GM21390 (cell line): ENCODE results near the gene LYRM7.
A peak's percentile ranks its signal among the peaks of the same experiment; 100 is the strongest.
"Not testable (repeated sequence)": the region's sequence is repeated elsewhere in the genome, so short reads cannot be mapped to it uniquely, and the experiment has no call there.

Experiments
- ATAC-seq: cut with Tn5 transposase; IDR thresholded peaks from one replicate; pipeline ENCODE4 v1.9.1; 2021; ENCODE audit not compliant: unreplicated experiment

Gene LYRM7

DNA sequence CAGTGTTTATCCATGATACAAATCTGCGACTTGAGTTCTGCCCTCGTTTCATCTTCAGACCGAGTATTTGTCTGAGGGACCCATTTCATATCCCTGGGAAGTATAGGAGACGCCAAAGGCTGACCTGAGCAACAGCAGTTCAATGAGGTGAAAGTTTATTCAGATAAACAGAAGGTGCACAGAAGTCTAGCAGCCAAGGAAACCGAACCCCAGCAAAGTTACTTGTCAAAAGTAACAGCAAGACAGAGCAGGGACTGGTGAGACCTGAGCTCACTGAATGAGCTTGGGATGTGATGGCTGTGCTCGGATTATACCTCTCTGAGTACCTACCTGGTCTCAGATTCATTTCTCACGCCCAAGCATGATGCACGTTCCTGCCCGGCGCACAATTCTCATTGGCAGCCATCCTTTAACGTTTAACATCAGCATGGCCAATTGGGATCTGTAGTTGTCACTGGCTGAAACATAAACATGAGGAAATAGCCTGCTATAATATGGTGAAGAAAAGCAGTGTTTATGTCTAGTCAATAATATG, 599 bp downstream of the LYRM7 start:
- ATAC-seq = no peak

DNA sequence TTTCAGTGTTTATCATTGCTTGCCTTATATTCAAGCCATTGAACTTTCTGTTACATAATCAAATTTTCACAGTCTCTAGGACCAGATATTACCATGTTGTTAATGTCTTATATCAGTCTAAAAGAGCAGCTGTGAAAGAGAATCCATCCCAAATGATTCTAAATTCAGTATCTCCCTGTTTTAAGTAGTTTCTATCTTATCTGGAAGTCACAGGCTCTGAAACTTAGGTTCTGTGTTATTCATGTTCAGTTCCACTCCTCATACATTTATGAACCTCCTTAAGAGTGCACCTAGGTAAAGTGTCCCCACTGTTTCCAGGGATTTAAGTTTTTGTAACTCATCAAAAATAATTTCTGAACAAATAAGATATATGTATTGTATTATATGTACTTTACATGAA, 9.7 kb downstream of the LYRM7 start:
- no peak for ATAC-seq

DNA sequence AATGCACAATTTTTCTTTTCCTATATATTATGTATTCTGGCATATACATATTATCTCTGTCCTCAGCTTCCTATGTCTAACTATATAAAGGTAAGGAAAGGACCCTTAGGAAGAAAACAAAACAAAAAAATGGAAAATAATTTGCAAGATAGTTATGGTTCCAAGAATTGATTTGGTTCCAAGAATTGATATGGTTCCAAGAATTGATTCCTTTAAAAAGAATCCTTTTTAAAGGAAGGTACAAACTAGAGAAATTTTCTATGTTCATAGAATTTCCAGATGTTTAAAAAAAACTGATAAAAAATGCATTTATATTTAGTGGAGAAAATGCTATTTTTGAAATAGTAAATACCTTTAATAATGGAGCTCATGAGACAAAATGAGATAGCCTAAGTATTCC, 12.1 kb downstream of the LYRM7 start:
- ATAC-seq = no peak

DNA sequence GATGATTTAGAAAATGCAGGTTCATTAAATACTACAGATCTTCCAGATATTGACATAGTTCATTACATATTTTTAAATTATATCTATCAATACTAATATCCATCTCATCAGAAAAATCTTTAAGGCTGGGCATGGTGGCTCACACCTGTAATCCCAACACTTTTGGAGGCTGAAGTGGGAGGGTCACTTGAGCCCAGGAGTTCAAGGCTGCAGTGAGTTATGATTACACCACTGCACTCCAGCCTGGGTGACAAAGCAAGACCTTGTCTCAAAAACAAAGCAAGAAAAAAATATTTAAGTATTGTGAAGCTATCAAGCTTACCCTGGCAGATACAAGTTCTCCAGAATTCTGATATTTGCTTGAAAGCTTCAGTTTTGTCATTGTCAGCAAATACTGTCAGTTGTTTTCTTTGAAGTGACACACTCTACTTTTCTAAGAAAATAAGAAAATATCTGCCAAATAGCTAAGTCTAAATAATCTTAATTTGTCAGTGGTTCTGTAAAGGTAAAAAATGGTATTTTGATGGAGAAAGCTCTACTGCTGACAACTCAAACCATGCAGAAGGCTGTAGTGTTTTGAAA, 14.9 kb downstream of the LYRM7 start:
- no peak for ATAC-seq

DNA sequence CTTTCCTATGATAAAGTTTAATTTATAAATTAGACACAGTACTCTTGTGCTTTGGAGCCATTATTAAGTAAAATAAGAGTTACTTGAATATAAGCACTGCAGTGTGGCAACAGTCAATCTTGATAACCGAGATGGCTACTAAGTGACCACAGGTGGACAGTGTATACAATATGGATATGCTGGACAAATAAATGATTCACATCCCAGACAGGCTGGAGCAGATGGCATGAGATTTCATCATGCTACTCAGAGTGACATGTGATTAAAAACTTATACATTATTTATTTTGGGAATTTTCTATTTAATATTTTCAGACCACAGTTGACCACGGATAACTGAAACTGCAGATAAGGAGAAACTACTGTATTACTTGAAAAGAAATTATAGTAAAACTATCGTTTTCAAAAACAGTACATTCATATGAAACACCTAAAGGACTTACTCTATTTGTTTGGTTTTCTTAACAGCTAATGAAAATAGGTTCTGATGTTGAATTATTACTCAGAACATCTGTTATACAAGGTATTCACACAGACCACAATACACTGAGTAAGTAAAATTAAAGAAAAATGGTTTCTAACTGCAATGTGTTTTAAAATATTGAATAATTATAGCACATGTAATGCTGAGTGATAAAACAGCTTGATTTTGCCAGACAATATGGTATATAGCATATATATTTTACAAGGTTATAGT, 16.0 kb downstream of the LYRM7 start:
- ATAC-seq = no peak

DNA sequence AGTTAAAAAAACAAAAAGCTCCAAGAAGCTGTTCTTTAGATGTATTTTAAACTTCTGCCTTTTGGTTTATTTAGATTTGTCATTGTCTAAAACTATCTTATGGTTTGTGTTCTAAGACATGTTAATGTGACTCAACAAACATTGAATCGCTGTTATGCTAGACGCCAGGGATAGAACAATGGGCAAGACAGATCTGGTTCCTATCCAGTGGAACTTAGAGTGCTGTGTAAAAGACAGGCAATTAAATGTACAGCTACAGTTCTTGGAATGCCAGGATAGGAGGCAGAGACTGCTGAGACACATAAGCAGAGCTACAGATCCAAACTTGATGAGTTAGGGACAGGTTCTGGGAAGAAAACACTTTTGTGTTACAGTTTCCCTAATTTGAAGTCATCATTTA, 22.4 kb downstream of the LYRM7 start:
- no peak for ATAC-seq

DNA sequence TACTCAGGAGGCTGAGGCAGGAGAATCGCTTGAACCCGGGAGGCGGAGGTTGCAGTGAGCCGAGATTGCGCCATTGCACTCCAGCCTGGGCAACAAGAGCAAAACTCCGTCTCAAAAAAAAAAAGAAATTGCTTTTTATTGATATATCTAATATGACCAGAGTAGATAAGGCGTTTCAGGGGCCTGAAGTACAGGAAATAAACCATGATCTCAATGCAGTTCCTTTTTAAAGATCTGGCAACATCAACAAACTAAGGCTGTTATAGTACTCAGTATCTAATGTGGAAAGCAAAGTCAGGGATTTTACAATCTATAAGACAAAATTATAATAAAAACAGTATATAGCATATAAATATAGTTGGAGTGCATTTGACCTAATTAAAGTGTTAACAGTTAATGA, 23.2 kb downstream of the LYRM7 start:
- not testable (repeated sequence) for ATAC-seq

DNA sequence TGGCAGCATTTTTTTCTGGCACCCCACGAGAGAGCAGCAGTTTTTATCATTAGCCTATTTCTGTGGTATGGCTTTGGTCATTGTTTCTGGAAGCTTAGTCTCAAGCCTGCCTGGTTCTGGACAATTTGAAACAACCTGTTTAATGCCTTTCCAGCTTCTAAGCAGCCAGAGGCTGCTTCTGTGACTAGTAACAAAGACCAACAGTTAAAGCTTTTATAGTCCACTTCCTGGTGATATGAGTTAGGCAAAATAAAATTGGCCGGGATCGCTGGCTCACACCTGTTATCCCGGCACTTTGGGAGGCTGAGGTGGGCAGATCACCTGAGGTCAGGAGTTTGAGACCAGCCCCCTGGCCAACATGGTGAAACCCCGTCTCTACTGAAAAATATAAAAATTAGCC, 24.0 kb downstream of the LYRM7 start:
- ATAC-seq = no peak

DNA sequence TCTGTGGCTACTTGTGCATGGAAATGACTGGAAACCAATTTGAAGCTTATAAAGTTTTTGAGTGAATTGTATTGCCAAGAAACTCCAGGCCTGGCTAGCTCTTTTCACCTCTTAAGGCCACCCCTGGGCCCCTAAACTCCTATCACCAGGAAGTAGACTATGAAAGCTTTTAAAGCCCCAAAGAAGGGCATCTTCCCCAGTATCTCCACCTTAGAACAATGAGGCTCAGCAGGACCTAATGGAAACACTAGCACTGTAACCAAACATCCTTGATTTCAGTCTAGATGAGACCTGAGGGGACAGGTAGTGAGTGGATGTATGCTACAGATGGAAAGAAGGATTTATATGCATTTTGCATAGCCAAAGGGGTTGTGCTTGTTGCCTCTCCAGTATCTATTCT, 25.0 kb downstream of the LYRM7 start:
- ATAC-seq = no peak

DNA sequence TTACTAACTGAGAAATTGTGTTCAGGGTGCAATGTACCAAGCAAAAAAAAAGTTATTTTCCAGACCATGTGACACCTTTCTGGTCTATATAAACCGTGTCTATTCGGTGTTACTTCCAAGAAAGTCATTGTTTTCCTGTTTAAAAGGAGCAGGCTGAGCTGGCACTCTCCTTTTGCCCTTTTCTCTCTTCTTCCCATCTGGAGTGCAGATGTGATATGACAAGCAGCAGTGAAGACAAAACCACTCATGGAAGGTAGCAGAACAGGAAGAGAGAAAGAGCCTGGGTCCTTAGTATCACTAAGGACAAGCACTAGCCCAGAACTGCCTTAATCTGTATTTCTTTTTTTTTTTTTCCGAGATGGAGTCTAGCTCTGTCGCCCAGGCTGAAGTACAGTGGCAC, 25.6 kb downstream of the LYRM7 start:
- ATAC-seq = no peak

DNA sequence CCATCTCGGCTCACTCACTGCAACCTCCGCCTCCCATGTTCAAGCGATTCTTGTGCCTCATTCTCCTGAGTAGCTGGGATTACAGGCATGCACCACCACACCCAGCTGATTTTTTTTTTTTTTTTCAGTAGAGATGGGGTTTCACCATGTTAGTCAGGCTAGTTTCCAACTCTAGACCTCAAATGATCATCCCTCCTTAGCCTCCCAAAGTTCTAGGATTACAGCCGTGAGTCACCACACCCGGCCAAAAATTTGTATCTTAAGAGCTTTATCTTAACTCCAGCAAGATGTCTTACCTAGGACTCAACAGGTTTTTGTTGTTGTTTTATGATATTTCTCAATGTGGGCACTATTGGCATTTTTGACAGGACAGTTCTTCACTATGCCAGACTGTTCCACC, 27.9 kb downstream of the LYRM7 start:
- ATAC-seq = no peak

DNA sequence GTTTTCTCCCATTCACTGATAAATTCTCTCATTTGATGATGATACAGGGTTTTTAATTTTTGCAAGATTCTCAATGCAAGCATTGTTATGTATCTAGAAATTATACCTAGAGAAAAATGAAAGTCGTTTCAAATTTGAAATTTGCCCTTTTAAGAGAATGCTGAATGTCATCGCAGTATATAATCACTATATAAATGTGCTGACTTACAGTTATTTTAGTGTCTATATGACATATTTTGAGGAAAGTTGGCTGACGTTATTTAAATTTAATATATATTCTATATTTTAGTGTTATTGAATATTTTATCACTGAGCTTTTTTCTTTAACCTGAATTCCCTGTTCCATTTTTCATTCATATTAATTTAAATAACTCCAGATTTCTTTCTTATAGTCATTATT, 29.8 kb downstream of the LYRM7 start:
- no peak for ATAC-seq

DNA sequence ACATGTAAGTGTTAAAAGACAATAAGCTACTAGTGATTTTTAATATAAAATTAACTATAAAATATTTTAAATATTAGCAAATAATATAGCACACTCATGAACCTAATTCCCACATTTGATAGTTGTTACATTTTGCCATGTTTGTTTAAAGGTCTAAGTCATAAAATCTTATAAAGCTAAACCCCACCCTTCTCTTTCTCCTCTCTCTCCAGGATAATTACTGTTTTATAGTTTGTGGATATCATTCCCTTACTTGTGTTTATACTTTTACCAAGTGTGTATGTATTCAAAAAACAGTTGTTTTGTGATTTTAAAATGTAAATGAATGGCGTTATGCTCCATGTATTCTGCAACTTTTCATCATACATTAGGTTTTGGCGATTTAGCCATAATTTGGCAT, 34.2 kb downstream of the LYRM7 start:
- no peak for ATAC-seq

DNA sequence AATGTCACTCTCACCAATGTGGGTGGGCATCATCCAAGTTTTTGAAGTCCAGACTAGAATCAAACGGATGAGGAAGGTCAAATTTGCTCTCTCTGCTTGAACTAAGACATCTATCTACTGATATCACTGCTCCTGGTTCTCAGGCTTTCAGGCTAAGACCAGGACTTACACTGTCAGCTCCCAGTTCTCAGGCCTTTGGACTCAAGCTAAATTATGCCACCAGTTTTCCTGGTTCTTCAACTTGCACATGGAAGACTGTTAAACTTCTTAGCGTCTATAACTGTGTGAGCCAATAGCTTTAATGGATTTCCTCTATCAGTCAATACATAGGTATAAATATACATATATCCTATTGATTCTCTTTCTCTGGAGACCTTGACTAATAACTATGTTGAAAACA, 35.3 kb downstream of the LYRM7 start:
- no peak for ATAC-seq

DNA sequence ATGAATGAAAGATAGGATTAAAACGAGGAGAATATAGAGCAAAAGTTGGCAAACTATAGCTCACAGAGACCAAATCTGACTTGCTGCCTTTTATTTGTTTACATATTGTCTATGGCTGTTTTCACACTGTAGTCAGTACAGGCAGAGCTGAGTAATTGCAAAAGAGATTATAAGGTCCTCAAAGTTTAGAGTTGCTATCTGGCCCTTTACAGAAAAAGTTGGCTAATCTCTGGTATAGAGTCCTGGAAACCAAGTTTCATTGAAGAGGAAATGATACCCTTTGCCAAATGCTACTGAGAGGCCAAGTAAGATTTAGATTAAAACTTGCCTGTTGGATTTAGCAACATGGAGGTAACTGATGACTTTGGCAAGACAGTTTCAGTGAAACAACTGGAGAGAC, 36.0 kb downstream of the LYRM7 start:
- ATAC-seq = no peak

DNA sequence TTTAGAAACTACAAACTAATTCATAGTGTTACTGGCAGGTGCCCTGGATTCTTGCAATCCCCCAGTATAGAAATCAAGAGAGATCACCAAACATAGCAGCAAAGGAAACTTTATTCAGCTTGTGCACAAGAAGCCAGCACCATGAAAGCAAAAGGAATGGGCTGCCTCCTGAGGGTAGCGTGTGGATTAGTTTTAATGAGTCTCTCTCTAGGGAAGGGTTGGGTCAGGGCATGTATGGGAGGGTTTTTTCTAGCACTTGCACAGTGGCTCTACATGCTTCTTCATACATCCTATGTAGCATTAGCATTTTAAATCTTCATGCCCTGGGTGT, 38.4 kb downstream of the LYRM7 start:
- ATAC-seq = no peak

DNA sequence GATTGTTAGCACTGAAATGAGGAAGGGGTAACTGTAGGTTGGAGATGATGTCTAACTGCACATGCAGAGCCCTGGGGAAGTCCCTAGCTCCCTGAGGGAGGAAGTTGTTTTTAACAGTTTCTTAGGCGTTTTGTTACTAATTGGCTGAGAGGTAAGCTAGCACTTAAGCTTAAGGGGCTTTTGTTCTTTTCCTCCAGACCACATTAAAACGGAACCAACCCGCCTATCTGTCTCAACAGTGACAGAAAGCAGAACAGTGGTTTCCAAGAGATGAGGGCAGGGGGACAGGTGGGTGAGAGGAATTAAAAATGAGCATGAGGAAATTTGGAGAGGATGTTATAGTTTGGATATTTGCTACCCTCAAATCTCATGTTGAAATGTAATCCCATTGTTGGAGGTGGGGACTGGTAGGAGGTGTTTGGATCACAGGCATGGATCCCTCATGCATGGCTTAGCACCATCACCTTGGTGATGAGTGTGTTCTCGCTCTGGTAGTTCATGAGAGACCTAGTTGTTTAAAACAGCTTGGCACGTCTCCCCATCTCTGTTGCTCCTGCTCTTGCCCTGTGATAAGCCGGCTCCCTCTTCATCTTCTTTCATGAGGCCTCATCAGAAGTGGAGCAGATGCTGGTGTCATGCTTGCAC, 38.9 kb downstream of the LYRM7 start:
- ATAC-seq = peak; percentile 83

DNA sequence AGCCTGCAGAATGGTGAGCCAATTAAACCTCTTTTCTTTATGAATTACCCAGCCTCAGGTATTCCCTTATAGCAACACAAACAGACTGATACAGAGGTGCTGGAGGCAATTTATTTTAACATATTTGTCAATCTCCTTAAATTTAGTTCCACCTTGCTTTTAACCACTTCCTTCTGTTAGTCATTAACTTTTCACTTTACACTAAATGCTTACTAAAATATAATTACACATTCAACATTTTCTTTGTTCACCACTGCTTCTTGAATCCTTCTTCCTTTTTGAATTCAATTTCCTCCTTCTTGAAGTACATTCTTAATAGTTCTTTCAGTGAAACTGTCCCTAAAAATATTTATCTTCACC, 39.4 kb downstream of the LYRM7 start:
- ATAC-seq = no peak

DNA sequence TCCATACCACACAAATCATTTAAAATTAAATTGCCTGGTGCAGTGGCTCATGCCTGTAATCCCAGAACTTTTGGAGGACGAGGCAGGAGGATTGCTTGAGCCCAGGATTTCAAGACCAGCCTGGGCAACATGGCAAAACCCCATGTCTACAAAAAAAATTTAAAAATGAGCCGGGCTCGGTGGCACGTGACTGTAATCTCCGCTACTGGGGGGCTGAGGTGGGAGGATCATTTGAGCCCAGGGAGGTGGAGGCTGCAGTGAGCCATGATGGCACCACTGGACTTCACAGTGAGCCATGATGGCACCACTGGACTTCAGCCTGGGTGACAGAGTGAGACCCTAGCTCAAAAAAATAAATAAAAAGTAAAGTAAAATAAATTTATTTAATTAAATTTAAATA, 40.9 kb downstream of the LYRM7 start:
- ATAC-seq = no peak

DNA sequence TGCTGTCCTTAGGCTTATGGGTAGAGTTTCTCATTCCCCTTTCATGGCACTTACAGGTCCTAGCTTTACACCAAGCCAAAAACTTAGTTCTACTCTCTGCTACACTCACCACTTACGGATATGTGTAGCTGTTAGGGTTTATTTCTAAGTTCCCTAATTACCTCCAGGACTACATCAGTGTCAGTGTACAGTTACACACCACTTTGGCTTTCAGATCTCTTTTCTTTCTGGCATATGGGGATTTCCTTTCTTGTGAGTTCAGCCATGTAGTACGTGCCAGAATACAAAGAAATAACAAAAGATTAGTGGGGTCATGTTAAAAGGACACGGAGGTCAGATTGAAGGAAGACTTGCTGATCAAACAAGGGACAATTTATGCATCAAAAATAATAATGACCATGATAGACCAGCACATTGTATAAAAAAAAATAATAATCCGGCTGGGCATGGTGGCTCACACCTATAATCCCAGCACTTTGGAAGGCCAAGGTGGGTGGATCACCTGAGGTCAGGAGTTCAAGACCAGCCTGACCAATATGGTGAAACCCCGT, 41.8 kb downstream of the LYRM7 start:
- peak; percentile 37 for ATAC-seq

DNA sequence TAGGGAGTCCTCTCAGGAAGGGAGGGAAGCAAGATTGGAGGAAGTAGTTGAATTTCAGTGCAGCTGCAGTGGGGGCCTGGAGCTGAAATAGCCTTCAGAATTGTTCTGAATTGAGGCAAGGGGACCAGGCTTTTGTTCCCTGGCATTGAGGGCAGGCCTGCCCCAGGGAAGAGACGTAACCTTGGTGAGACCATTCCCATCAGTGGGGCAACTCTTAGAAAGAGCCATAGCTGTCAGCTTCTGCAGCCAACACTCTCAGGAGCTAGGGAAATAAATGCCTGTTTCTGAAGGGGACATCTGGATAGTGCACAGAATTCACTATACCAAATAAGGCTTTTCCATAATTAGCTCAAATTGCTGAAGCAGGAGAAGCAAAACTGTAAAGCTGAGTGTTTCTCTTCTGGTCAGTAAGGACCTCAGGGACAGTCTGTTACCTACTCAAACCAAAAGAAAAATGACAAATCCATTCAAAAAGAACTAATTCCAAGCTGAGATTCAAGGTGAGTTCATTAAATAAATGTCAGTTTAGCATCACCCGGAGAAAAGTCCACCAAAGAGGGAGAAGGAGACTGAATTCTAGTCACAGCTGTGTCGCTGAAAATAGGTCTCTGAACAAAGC, 44.0 kb downstream of the LYRM7 start:
- ATAC-seq = no peak

DNA sequence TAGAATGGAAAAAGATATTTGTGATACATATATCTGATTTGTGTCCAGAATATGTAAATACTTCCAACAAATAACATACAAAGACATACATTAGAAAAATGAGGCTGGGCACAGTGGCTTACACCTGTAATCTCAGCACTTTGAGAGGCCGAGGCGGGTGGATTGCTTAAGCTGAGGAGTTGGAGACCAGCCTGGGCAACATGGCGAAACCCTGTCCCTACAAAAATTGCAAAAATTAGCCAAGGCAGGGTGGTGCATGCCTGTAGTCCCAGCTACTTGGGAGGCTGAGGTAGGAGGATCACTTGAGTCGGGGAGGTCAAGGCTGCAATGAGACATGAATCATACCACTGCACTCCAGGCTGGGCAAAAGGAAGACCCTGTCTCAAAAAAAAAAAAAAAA, 47.0 kb downstream of the LYRM7 start:
- ATAC-seq = no peak
